HG02623 (cell line): Measurements from ENCODE around the gene WDR93.

Experiments used
- ATAC-seq: cut with Tn5 transposase; IDR thresholded peaks from one replicate; pipeline ENCODE4 v1.9.1; 2021; ENCODE audit warnings: moderate library complexity; ENCODE audit not compliant: unreplicated experiment

The WDR93 gene

DNA sequence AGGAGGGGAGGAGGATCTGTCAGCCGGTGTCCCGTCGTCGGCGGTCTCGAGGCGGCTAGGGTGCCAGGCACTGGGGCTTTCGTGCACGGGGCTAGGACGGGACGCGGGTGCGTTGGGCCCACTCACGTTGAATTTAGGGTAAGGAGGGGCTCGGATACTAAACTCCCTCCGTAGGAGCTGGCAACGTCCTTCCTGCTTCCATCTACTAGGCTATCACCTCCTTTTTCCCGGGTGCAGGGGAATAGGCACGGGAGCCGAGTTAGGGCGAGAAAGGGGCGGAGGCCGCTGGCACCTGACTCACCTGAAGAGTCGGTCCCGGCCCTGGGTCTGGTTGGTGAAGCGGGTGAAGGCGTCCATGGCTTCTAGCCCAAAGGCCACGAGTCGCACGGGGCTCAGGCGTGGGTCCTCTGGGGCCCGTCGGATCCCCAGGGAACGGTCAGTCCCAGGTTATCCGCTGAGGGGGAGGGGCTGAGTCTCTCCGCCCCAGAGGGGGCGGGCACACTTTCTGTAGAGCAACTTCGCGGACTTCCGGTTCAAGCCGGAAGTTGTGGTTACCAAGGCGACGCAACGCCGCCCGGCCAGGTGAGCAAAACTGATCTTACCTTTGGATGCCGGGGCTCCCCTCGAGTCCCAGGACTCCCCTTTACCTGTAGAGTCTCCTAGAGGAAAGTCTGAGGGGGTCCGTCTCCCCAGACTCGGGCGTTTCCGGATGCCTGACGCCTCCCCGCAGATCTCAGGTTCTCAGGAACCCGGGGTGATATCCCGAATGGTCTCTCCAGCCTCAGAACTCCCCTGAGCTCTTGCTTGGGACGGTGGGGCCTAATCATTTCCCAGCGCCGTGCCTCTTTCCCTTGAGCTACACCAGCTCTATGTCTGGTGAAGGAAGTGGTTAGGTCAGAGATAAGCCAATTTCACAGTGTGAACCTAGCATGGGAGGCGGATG, at the start of gene WDR93, which contains the start of gene PEX11A:
WDR93 (plus strand) TSS at position 536 of the 943 bp plus-strand sequence. CDS start 10,936 bp downstream, outside the sequence.
PEX11A (minus strand) TSS at position 479 of the 943 bp plus-strand sequence; CDS start at position 357, 122 bp downstream.
- peak; percentile 71 for ATAC-seq

DNA sequence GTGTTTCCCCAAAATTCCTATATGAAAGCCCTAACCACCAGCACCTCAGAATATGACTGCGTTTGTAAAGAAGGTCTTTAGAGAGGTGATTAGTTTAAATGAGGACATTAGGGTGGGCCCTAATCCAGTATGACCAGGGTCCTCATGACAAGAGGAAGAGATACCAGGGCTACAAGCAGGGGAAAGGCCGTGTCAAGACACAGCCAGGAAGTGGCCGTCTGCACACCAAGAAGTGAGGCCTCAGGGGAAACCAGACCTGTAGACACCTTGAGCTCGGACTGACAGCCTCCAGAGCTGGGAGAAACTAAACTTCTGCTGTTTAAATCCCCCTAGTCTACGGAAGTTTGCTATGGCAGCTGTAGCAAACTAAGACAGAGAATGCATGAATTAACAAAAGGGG, 49.6 kb upstream of the WDR93 start:
- ATAC-seq, result no peak

- no peak for ATAC-seq
These were observed 48.5 kb upstream of the WDR93 start for GRCh38 chr15:89642106-89642505.

- no peak for ATAC-seq
These were observed 44.9 kb upstream of the WDR93 start for GRCh38 chr15:89645680-89646079.

DNA sequence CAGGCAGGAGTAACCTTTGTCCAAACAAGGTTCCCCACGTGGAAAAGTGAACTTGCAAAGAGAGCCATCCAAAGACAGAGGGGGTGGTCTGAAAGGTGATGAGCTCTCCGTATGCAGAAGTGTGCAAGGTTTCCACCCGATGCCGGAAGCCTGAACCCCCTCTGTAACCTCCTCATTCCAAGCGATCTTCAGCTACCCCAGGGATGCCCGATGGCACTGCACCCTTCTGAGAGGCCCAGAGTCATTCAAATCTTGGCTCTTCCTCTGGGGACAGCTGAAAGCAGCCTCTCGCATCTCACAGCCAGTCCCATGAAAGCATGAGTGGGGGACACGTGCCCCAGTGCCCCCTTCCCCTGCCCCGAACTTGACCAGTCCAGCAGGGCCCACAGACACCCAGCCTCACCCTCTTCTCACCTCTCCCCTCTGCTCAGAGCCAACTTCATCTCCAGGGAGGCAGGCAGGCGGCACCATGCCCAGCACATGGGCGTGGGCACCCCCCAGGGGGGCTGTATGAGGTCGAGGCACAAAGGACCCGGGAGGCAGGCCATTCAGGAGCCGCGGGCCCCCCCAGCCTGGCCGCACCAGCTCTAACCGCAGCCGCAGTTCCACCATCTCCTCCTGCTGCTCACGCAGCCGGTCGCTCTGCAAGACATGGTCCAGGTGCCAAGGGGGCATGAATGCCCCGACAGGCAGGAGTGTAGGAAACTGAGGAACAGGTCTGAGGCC, 44.0 kb upstream of the WDR93 start:
- ATAC-seq, result no peak

- no peak for ATAC-seq
These were observed 43.3 kb upstream of the WDR93 start for GRCh38 chr15:89647191-89647851.

DNA sequence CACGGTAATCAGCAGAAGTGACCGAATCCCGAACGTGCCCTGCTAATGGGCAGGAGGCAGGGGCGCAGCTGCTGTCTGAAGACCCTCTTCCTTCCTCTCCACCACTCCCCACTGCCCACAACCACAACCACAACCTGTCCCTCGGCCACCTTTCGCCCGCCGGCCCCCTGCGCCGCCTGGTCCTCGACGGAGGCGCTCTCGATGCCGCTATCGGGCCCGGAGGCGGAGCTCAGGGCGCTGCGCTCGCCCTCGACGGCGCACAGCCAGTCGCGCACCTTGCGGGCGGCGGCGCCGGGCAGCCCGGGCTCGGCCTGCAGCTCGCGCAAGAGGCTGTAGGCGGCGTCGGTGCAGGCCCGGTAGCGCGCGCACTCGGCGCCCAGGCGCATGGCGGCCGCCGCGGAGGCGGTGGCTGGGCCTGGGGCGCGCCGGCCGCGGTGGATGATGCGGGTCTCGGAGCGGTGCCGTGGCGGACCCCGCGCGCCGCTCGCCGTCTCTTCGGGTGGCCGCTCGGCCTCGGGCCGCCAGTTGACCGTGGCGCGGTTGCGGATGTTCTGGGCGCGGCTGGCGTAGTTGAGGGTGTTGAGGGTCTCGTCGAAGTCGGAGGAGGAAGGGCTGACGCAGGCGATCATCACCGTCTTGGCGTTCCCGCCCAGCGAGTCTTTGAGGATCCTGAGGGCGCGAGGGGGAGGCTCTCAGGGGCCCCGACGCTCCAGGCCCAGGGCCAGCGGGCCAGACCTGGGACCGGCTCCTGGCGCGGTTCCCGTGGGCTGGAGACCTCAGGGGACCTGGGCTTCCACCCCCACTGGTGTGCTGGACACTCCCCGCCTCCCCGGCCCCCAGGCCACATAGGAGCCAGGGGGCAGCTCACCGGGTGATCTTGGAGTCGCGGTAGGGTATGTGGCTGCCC, 42.3 kb upstream of the WDR93 start:
- ATAC-seq, result no peak

GRCh38 chr15:89649013-89649625, 41.5 kb upstream of the WDR93 start:
- ATAC-seq, result no peak

DNA sequence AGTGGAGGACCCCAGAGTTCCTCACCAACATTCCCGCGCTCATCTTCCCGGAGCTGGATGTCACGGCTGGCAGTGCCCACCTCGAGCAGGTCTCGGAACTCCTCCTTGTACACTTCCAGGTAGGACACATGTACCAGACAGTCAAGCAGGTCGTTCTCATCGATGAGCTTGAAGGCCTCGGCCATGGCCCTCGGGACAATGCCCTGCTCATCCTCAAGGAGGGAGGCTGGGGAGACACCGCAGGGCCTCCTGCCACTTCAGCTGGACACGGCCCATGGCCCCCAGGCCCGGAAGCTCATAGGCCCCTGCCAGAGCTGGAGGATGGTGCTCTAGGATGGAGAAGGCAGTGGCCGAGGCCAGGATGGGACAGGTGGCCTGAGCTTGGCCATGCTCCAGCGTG, 40.9 kb upstream of the WDR93 start:
- no peak for ATAC-seq

DNA sequence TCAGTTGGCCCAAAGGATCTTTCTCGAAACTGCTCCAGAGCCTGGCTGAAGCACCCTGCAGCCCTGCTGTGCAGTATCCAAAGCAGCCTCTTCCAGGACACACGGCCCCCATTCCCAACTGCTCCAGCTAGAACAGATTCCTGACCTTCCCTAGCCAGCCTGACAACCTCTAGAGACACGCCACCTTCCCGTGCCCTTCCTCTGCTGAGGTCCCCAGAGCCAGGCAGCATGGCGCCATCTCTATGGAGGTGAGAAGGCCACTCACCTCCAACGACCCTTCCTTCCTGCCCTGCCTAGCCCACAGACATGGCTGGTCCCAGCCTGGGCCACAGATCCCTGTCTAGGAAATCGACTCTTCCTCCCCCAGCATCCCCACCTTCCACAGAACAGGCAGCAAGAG, 38.5 kb upstream of the WDR93 start:
- ATAC-seq, result no peak

DNA sequence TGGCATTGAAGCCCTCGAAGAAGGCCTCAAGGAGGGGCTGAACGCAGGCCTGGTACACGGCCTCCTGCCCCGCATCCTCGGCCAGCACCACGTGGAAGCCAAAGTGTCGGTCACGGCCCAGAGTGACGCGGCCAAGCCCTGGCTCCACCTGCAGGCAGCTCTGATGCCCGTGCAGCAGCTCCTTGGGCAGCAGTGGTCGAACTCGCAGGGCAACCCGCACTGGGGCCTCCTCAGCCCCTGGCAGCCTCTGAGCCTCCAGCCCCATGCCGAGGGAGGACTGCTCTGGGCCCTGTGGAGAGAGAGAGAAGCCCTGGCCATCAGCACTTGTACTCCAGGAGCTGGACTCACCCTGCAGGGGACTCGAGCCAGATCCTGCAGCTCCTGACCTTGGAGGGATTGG, 37.9 kb upstream of the WDR93 start:
- no peak for ATAC-seq

GRCh38 chr15:89653578-89653977, 37.0 kb upstream of the WDR93 start:
- no peak for ATAC-seq

GRCh38 chr15:89654301-89654761, 36.3 kb upstream of the WDR93 start:
- no peak for ATAC-seq

GRCh38 chr15:89654847-89655805, 35.5 kb upstream of the WDR93 start, which contains the start of gene KIF7:
Gene KIF7, minus strand, starts transcription at chr15:89655467. Its CDS starts 2,537 bp downstream, at chr15:89652930.
- no peak for ATAC-seq

DNA sequence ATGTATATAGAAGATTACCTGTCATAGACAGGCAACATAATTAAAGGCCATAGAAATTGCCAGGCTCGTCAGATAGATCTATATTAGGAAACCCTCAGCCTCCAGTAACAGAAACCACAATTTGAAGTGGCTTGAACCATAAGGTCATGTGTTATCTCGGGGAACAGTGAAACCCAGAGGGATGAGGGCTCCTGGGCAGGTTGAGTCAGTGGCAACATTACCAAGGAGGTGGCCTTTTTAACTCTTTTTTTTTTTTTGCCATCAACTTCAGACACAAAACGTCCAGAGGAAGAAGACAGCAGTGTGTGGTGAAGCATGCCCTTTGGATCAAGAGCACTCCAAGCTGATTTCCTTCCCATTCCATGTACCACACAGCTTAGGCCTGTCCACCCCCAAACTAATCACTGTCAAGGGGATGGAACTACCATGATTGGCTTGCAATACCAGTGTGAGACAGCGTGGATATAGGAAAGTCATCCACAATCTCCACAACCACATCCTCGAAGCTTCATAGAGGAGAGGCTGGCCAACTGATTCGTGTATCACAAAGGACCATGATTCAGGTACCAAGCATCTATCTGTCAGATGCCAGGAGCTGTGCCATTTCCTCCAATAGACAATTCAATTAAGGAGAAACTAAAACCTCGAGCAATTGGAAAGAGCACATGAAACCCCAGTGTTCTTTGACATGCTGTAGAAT, 34.3 kb upstream of the WDR93 start:
- no peak for ATAC-seq

DNA sequence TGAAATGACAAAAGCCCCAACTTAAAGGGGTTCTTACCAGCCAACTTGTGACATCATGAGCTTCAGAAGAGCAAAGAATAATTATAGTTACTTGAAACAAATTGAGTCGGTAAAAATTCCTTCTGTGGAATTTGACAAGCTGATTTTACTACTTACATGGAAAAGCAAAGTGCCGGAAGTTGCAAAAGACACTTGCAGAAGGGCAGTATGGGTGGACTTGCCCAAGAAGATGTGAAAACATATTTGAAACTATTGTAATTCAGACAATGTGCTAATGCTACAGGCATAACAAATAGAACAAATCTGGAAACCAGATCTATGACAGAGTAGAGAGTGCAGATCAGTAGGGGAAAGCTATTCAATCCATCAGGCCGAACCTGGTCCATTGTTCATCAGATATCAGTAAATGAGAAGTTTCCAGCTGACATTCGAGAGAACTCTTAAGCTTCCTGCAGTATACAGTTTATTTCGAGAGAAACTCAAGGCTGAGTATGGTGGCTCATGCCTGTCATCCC, 32.9 kb upstream of the WDR93 start:
- ATAC-seq, result no peak

DNA sequence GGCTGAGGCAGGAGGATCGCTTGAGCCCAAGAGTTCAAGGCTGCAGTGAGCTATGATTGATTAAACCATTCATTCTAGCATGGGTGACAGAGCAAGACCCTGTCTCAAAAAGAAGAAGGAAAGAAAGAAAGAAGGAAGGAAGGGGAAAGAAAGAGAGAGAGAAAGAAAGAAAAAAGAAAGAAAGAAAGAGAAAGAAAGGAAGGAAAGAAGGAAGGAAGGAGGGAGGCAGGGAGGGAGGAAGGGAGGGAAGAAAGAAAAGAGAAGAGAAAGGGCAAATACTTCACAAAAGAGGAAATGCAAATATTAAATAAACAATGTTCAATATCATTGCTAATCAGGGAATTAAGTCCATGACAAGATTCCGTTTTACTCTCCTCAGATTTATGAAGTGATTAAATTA, 31.3 kb upstream of the WDR93 start:
- no peak for ATAC-seq

DNA sequence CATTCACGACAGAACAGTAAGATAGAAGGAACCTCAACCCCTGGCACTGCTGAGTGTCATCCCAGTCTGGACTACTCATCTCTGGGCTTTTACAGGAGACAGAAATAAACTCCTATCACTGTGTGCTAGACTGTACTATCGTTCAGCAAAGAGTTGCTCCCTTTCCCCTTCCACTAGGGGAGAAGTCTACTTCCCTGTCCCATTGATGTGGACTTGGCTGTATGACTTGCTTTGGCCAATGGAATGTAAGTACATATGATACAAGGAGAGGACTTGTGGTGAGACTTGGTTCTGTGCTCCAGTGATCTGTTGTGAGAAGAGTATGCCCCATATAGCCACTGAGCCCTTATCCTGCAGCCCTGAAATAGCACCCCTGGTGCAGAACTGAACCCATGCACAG, 30.1 kb upstream of the WDR93 start:
- ATAC-seq, result no peak
